ENCODE measurements around the gene STARD5. TPM values are rescaled to one million over a fixed set of nuclear protein-coding genes. Genes with fewer than 3 reads are reported as not detected.

The STARD5 gene
- total and polyA plus RNA-seq, 9 of the 15 experiments (the other 6 are each of a cell fraction or from before 2014, with no cell fraction given) = 1.7 to 5.7 (median 2.2) TPM

- no peak for FAIRE-seq
- H3K9me1 ChIP-seq (ENCODE audit: control insufficient read depth, insufficient read depth, low read length) = no peaks in the 10 kb centered on the region
- TF ChIP-seq BACH1 (tag; IDR thresholded peaks at IDR 0.05) (no peak), KDM5B (IDR thresholded peaks at IDR 0.05; ENCODE audit: insufficient replicate concordance, low read depth, low read length) (no peak), NCOA1 (IDR thresholded peaks at IDR 0.05; ENCODE audit: low read depth) (no peak), SREBF2 (CRISPR knock-in tag; IDR thresholded peaks at IDR 0.05) (no peak), LEF1 (IDR thresholded peaks at IDR 0.05) (no peak)
- H3K4me3 ChIP-seq = no peak overlapping the region
- no peaks in the 10 kb centered on the region for H3K27me3 ChIP-seq (ENCODE audit: control insufficient read depth in 2 of 2, insufficient read depth in 2 of 2, low read length in 2 of 2)
- no peaks in the 10 kb centered on the region for H4K20me1 ChIP-seq (replicated peaks; ENCODE audit: control insufficient read depth, insufficient read depth, low read length)
- no peak overlapping the region for H3K27ac ChIP-seq (ENCODE audit: extremely low read depth, low read depth, low read length)
- no peaks in the 10 kb centered on the region; a peak in 1 of 5 replicates for H3K4me1 ChIP-seq (replicated peaks in 1 of 2; ENCODE audit: control insufficient read depth in 2 of 2, insufficient read depth in 2 of 2, low read length in 2 of 2)
- WGBS (ENCODE audit: insufficient coverage, low coverage, missing lambda C conversion rate) = 55% methylated on average over 12 of the region's 12 CpGs
- DNase-seq (ENCODE audit: extremely low read depth in 1 of 4, low spot score in 3 of 4) = no peak
- no peak overlapping the region for H3K4me2 ChIP-seq (ENCODE audit: insufficient read depth, low read length)
- no peaks in the 10 kb centered on the region for H3K9me3 ChIP-seq (replicated peaks; ENCODE audit: control insufficient read depth, insufficient read depth, low read depth, low read length)
- no peak overlapping the region for H2AFZ ChIP-seq (ENCODE audit: low read depth, low read length)
- ChIA-PET CTCF (ENCODE audit: low intra/inter-chr PET ratio) (no interaction called here), POLR2A (interaction anchor here (0.6 kb wide), 1 partner anchor 332 kb away, joined by 3 read pairs; no protein-coding TSS in a partner anchor)
- H3K79me2 ChIP-seq (ENCODE audit: control insufficient read depth, insufficient read depth, low read length) = no peaks in the 10 kb centered on the region
- BruUV-seq (replicated peaks) = no TSS peak
- no peak overlapping the region for H3K9ac ChIP-seq (ENCODE audit: insufficient read depth in 1 of 2, low read depth in 2 of 2, low read length in 2 of 2)
- in situ Hi-C loops (cut with MboI) = no loop called here
- ATAC-seq = no peak
- no peaks in the 10 kb centered on the region; the same call in 2 of the 3 replicates for H3K36me3 ChIP-seq (ENCODE audit: control insufficient read depth, insufficient read depth, low read length)
- intact Hi-C loops (cut with micrococcal nuclease) = loop anchor here (10.0 kb wide), 2 partner anchors 203 to 663 kb away; no protein-coding TSS in a partner anchor
These were observed 51.9 kb downstream of the STARD5 start for GRCh38 chr15:81271761-81272644.
